Measurements from ENCODE around the gene MLPH.

The MLPH gene, protein sequence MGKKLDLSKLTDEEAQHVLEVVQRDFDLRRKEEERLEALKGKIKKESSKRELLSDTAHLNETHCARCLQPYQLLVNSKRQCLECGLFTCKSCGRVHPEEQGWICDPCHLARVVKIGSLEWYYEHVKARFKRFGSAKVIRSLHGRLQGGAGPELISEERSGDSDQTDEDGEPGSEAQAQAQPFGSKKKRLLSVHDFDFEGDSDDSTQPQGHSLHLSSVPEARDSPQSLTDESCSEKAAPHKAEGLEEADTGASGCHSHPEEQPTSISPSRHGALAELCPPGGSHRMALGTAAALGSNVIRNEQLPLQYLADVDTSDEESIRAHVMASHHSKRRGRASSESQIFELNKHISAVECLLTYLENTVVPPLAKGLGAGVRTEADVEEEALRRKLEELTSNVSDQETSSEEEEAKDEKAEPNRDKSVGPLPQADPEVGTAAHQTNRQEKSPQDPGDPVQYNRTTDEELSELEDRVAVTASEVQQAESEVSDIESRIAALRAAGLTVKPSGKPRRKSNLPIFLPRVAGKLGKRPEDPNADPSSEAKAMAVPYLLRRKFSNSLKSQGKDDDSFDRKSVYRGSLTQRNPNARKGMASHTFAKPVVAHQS

DNA sequence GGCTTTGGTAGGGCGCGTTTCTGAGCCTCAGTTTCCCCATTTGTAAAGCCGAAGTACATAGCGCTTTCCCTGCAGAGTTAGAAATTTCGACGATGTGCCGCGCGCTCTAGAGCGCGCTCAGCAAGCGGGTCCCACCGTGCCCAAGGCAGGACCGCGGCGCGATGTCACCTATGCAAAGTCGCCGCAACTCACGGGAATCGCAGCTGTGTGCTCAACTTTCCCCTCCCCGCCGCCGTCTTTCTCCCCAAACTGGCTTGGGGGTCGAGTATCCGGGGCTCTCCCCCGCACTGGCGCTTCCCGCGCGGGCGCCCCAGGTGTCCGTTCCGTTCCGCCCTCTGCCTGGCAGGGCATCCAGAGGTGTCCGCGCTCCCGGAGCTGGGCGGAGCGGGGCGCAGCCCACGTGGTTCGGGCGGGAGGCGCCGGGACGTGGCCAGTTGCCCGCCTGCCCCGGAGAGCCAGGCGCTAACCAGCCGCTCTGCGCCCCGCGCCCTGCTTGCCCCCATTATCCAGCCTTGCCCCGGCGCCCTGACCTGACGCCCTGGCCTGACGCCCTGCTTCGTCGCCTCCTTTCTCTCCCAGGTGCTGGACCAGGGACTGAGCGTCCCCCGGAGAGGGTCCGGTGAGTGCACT, at the start of gene MLPH:
Gene MLPH (plus strand): TSS at position 433 of the 630 bp plus-strand sequence. CDS start 6,176 bp downstream, outside the sequence.
- intact Hi-C loops (cut with DNase I), result no loop called here
- no peak for DNase-seq

DNA sequence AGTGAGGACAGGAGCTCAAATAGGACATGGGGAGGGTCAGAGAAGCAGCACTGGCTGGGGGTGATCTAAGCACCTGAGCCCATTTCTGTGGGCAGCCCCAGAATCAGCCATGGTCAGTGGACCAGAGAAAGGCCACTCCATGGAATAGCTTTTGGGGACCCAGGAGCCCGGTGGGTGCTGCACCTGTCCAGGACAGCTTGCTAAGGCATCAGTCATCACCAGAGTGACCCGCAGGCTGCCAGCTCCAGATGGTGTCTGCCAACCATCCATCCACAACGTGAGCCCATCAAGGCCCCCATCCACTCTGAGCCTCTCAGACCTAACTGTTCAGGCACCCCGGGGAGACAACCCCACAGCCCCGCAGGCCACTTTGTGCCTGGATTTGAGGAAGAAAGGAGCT, 49.5 kb upstream of the MLPH start:
- intact Hi-C loops (cut with DNase I), result no loop called here
- DNase-seq, result no peak

DNA sequence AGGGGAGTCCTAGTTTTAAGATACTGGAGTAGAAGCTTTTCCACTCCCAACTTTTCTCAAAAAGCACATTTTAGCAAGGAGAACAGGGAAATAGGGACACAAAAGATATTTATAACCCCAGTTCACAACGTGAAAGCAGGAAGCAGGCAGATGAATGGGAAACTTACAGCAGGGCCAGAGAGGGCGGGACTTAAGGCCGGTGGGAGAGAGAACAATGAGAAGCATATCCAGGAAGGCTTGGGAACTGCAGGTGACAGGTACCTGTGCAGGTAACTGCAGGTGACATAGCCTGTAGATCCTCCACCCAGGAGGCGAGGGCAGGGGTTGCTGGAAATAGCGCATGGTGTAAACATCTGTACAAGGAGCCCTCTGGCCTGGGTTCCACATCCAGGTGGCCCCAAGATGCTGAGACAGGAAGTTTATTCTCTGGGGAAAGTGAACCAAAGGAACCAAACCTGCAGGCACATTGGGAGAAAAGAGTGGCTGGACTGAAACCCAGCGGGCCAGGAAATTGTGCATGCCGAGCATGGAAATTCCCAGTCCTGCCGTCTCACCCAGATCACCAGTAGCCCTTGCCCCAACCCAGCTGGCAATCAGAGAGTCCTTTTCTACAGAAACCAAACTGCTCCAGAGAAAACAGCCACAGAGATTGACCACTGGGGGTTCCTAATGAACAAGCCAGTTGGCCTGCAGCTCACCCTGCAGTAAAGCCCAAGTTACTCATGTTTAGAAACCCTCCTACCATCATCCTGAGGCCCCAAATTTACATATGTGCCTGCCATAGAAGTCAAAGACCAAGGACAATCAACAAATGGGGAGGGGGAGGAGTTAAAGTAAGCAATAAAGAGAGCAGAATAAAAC, 48.7 kb upstream of the MLPH start:
- intact Hi-C loops (cut with DNase I), result no loop called here
- DNase-seq, result no peak

DNA sequence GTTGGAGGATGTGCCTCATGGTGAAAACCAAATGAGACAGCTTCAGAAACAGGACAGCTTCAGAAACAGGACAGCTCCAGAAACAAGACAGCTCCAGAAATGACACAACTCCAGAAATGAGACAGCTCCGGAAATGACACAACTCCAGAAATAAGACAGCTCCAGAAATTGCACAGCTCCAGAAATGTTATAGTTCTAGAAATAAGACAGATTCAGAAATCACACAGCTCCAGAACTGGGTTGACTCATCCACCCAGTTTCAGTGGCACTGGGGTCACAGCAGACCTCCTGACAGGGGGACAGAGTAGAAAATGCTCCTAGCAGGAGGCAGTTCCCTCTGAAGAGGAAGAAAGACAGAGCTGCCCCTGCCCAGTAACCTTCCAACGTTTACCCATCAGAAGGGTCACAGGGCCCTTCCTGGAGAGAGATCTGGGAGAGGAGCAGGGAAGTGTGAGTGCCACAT, 46.2 kb upstream of the MLPH start:
- DNase-seq, result no peak

DNA sequence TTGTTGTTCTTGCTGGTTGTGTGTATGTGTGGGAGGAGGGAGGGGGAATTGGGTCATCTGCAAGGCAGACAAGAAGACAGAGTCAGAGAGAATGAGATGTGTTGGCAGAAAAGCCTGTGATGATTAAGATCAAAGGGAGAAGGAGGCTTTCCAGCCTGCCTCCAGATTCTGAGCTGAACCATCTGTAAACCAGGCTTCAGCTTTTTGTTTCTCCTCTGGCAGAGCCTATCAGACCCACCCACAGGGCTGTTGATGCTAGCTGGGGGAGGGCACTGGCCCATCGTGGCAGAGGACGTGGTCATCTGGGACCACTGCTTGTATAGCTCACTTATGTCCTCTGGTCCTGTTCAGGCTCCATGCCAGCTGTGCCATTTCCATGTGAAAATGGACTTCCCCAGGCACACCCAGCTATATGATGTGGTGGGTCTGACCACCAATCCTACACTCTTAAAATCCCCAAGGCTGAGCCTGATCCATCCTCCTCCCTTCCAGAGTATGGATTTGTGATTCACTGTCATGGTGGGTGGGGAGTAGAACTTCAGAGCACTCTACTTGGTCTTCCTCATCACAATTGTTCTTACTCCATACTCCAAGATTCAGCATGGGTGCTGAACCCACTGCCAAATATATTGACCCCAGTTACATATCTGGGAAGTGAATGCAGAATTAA, 45.3 kb upstream of the MLPH start:
- intact Hi-C loops (cut with DNase I), result no loop called here
- no peak for DNase-seq

More for the DNA sequence above, 46.2 kb upstream of the MLPH start:
- intact Hi-C loops (cut with DNase I), result no loop called here

DNA sequence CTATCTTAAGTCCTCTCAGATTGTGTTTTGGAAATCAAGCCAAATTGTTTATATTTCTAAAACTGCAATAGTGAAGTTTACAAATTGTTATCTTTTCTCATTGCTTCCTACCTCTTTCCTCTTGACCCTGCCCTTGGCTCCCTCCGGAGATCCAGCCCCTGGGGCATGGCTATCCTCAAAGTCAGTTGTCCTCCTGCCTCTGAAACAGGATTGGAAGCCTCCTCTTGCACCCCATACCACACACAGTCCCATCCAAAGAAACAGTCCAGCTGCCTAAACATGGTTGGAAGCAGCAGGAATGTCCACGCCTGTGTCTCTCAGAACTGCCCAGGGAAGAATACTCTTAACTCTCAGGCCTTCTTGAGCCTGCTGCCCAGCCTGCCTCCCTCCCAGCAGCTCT, 43.0 kb upstream of the MLPH start:
- intact Hi-C loops (cut with DNase I), result no loop called here
- DNase-seq, result no peak

DNA sequence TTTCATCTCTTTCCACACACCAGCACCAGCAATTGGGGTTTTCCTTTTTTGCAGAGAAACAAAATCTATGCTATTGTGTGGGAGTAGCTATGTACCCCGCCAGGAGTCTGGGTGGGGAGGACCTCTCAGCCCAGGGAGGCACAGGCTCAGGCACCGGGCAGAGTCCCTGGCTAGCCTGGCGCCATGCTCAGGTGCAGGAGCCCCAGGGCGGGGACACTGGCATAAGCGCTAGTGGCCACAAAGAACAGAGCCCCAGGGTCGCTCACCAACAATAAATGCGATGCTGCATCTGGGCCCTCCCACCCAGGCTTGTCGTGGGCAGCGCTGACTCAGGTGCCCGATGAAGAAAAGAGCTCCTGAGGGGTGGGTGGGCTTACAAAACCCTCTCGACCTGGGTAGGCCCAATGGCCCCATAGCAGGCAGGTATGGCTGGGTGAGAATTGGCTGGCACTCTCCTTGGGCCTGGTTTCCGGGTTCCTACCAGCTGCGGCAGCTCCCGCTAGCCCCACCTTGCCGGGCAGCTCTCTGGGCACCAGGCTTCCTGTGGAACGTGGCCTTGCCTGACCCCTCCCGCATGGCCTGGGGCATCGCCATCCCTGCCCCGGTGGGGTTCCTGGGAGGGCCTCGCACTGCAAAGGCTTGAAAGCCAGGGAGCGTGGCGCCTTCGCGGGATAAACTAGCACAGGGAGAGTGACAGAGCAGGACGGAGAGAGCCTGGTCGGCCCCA, 41.3 kb upstream of the MLPH start:
- intact Hi-C loops (cut with DNase I), result no loop called here
- no peak for DNase-seq

DNA sequence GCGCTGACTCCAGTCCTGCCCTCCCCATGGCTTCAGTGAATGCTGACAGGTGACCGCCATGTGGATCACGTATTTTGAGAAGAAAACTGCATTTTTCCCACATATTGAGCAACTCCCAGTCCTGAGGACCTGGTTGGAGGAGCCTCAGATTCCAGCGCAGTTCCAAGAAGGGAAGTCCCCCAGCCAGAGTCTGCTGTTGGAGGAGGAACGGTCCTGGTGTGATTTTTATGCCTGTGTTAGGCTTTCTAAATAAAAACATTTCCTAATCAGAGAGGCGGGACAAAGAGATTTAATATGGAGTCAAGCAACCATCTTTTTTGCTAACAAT, 40.7 kb upstream of the MLPH start:
- no peak for DNase-seq

DNA sequence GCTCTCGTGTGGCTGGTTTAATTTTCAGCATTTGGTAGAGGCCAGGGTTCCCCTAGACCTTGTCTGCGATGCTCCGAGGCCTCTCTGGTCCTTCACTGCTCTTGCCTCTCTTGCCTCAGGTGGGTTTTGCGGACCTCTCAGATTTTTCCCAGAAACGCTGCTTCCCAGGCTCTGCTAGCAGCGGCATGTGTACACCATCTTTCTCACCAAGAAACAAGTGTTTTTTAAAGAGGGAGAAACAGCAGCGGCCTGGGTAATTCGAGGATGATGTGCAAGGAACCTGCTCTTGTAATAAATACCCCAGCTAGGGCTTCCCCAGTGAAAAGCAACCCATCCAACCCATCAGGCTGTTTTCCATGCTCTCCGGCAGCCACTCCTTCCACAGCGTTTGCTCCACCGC, 39.6 kb upstream of the MLPH start:
- DNase-seq, result no peak
- intact Hi-C loops (cut with DNase I), result no loop called here

More for the DNA sequence above, 40.7 kb upstream of the MLPH start:
- intact Hi-C loops (cut with DNase I), result no loop called here

DNA sequence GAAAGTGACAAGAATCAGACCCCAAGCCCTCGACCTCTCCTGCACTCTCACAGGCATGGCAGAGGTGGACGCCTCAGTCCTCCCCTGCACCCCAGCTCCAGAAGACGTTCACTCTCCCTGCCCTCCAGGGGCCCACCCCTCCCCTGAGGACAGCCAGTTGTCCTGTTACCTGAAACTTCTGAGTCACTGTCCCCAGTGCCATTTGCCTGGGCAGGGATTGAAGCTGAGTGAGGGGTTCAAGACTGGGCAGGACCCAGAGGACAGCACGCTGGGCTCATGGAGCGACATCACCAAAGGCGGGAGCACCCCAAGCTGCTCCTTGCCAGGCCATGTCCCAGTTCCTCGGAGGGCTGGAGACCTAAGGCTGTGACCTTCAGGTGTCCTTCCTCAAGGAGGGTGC, 38.9 kb upstream of the MLPH start:
- no peak for DNase-seq
- intact Hi-C loops (cut with DNase I), result no loop called here

DNA sequence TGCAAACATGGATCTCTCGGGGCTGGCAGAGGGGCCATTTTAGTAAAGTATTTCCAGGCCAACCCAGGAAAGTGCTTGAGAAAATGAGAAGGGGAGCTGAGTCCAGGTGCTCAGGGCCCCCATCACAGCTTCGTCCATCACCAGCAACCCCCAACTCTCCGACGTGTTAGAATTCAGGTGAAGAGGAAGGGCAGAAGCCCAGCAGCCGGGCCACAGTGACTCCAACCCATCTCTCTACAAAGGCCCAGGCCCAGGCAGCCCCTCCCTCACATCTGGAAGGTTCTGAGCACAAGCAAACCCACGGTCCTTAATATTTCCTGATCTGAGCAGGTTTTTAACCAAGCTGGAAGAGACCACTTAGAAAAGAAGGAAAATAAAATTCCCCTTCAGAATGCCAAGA, 38.4 kb upstream of the MLPH start:
- intact Hi-C loops (cut with DNase I), result no loop called here

DNA sequence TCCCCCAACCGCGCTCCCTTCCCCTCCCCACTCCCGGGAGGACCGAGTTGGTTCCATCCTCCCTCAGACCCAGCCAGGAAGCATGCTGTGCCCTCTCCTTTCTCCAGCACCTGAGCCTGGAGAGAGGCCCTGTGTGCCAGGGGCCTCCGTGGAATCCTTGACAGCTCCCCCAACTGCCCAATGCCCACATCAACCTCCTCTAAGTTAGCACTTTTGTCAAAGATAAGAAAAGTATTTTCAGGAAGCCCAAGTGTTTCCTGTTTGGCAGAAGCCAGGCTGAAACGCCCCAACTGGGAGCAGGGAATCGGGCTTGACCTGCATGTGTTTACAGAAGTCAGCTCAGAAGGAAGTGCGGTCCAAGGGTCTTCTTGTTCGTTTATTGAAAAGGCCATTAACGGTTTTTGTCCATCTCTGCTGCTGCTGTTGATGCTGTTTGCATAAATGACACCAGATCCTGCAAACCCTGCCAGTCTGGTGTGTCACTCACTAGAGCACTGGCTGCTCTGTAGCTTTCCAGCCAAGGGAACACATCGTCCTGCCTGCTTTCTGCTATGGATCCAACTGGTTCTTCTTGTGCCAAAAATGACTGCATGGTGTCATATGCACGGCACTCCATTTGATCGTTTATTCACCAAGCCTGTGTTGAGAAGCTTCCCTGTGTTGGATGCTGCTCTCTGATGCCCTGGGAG, 37.7 kb upstream of the MLPH start:
- intact Hi-C loops (cut with DNase I), result no loop called here
- peak in 1 of 42 donors; percentile 8 for DNase-seq

More for the DNA sequence above, 38.4 kb upstream of the MLPH start:
- DNase-seq, result no peak

DNA sequence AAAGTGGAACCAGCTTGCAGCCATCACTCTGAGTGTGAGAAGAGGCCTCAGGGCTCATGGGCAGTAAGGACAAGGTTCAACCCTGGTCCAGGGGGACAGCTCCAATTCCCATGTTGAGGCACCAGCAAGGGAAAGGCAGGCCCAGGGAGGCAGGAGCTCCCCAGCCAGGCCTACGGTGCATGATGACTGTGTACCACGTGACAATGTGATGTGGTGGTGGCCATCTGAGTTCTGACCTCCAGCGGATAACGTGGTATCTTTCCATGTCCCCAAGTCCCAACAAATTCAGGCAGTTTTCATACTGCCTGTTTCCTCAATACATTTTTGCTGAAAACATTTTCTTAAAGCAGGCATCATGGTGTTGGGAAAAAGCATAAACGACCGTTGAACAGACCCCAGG, 36.9 kb upstream of the MLPH start:
- intact Hi-C loops (cut with DNase I), result no loop called here

DNA sequence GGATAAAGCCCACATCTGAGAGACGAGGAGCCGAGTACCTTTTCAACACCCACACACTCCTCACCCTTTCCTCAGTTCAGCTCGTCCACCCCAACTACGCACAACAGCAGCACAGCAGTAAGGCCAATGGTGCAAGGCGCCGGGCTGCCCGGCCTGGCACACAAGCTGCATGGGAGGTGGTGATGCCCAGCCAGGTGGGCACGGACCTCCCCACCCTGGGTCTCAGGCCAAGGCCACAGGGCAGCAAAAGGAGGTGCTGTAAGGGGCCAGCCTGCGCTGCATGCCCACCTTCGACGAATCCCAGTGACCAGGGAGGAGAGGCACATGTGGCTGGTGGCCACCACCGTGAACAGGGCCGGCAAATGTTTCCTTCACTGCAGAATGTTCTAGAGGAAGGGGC, 36.5 kb upstream of the MLPH start:
- intact Hi-C loops (cut with DNase I), result no loop called here
- DNase-seq, result no peak

More for the DNA sequence above, 36.9 kb upstream of the MLPH start:
- DNase-seq, result no peak

DNA sequence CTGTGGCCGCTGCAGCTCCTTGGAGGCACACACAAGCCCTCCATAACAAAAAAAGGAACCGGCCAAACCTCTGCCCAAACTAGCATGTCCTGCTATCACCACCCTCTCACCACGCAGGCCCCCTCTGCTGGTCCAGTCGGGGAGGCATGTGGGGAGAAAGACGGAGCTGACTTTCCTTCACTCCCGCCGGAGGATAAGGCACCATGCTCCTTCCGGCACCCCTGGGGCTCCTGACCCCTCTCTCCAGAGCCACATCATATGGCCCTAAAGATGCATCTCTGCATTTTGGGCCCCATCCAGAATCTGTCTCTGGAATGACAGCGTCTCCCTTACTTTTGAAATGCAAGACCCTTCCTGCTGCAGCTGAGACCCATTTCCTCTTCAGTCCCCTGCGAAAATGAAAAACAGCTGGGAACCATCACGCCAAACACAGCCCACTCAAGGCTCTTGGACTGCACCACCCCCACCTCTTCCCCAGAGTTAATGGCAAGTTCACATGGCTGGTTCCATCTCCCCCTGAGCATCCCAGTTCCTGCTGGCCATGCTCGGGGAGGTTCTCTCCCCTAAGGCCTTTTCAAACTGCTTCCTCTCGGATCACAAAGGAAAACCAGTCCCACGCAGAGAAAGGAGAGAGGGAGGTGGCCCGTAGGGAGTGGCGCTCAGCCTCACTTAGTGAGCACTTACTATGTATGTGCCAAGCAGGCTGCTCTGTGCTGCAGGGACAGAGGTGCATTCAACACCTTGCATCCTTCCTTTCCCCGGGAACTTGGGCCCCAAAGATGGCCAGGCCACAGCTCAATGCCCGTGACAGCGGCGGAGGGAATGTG, 35.2 kb upstream of the MLPH start:
- no peak for DNase-seq
- intact Hi-C loops (cut with DNase I), result no loop called here

DNA sequence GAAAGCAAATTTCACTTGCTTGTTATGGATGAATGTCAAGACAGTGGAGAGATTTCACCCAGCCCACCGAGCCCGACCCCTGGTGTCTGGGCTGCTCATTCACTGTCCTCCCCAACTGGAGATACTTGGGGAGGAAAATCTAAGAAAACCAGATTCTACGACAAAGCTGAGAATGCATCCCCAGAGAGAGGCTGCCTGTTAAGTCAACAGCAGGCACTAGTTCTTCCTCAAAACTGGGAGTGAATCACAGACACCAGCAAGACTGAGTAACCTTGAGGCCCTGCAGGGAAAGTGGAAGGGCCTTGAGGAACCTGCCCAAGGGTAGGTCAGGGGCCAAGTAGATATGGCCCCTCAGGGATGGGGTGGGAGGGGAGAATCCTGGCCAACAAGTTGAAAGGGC, 34.2 kb upstream of the MLPH start:
- no peak for DNase-seq
- intact Hi-C loops (cut with DNase I), result no loop called here

DNA sequence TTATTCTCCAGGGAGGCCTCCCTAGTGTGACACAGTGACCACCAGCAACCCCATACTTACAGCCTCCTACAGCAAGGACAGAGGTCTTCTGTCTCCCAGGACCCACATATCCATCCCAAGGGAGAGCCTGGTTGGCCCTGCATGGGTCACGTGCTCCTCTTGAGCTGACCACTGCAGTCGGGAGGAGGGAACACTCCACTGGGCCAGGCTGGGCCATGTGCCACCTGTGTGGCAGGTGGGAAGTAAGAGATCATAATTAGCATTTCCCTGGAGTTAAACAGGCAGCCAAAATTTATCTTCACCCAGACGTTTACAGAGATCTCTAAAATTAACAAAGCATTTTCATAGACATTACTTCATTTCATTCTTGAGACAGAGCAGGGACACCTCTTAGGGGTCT, 33.4 kb upstream of the MLPH start:
- intact Hi-C loops (cut with DNase I), result no loop called here
- no peak for DNase-seq

Measured in head of caudate nucleus (tissue), 42 donors.